Endothelial cell of umbilical vein (primary cell): ENCODE data around the gene SRRM2. TPM values are rescaled to one million over a fixed set of nuclear protein-coding genes. Genes with fewer than 3 reads are reported as not detected.

Source experiments
- BruUV-seq: library from RNA; stranded (reverse); fragments of 400-500 nt; replicated peaks from 2 replicates; lab custom pipeline; 2021; lab: Mats Ljungman, UMichigan
- CTCF ChIA-PET: fragments of 300-600, 350-600 bp; sonication (Branson Sonifier 250); formaldehyde crosslinking; loops from one replicate; lab custom pipeline; 2021; ENCODE audit warnings: antibody characterized with exemption, inconsistent platforms; lab: Charles Lee
- POLR2A ChIA-PET: fragments of 300-600, 350-600 bp; sonication (Branson Sonifier 250); formaldehyde crosslinking; loops from one replicate; lab custom pipeline; 2021; ENCODE audit warnings: antibody characterized with exemption, inconsistent platforms; lab: Charles Lee
- DNase-seq: peaks from one replicate; pipeline ENCODE4 v3.0.0-alpha.2; 2011; ENCODE audit warnings: low read depth, low spot score
- FAIRE-seq: peaks from 2 replicates; lab custom pipeline; 2011; peaks lifted over from hg19 to GRCh38; lab: Jason Lieb, UNC
- H2AFZ ChIP-seq: 2 replicates; pipeline ENCODE4 v1.6.0; 2012; ENCODE audit warnings: low read depth, low read length, control low read depth, inconsistent platforms
- H3K27ac ChIP-seq: 2 replicates; pipeline ENCODE4 v1.5.1; 2011; ENCODE audit warnings: low read depth, mild to moderate bottlenecking, control low read depth, low read length, moderate library complexity; ENCODE audit not compliant: insufficient read depth
- H3K27me3 ChIP-seq, 2 experiments: 2 replicates each; pipeline versions ENCODE4 v1.6.0 to v1.6.1; 2011; ENCODE audit warnings: low read length in 2 of 2, mixed read lengths in 1 of 2; ENCODE audit not compliant: control insufficient read depth in 2 of 2, insufficient read depth in 2 of 2
- H3K36me3 ChIP-seq, 2 experiments: 2 replicates in 1 of 2; 3 replicates in 1 of 2; pipeline ENCODE4 v1.5.1; 2011; ENCODE audit warnings: low read length in 2 of 2, mild to moderate bottlenecking in 1 of 2, moderate library complexity in 1 of 2; ENCODE audit not compliant: control insufficient read depth in 2 of 2, insufficient read depth in 2 of 2; ENCODE audit errors: extremely low read depth in 1 of 2
- H3K4me1 ChIP-seq: 3 replicates; pipeline ENCODE4 v1.5.1; 2011; ENCODE audit warnings: mild to moderate bottlenecking, low read length; ENCODE audit not compliant: control insufficient read depth, insufficient read depth; ENCODE audit errors: extremely low read depth
- H3K4me2 ChIP-seq: 2 replicates; pipeline ENCODE4 v1.6.1; 2011; ENCODE audit warnings: low read length, control low read depth, mixed read lengths; ENCODE audit not compliant: insufficient read depth
- H3K4me3 ChIP-seq, 3 experiments: fragments of 200-600 bp in 1 of 3; sonication (generic), shearing (Covaris generic) in 1 of 3; replicated peaks in 1 of 3; 2 replicates each; pipeline ENCODE4 v1.5.1; 2011 to 2016; ENCODE audit warnings: control low read depth in 3 of 3, low read length in 3 of 3, mild to moderate bottlenecking in 2 of 3, inconsistent platforms in 1 of 3, low read depth in 1 of 3, moderate library complexity in 1 of 3; ENCODE audit not compliant: insufficient read depth in 1 of 3
- H3K79me2 ChIP-seq: 2 replicates; pipeline ENCODE4 v1.6.0; 2012; ENCODE audit warnings: low read length, inconsistent platforms; ENCODE audit not compliant: control insufficient read depth, insufficient read depth
- H3K9ac ChIP-seq: replicated peaks from 2 replicates; pipeline ENCODE3; 2011; ENCODE audit warnings: low read length, control low read depth; ENCODE audit not compliant: insufficient read depth; ENCODE audit errors: extremely low read depth
- H3K9me1 ChIP-seq: replicated peaks from 3 replicates; pipeline ENCODE4 v1.6.0; 2011; ENCODE audit warnings: mild to moderate bottlenecking, low read length; ENCODE audit not compliant: control insufficient read depth, insufficient read depth; ENCODE audit errors: extremely low read depth
- H3K9me3 ChIP-seq: replicated peaks from 2 replicates; pipeline ENCODE4 v1.5.1; 2012; ENCODE audit warnings: low read length, inconsistent platforms; ENCODE audit not compliant: control insufficient read depth, insufficient read depth
- H4K20me1 ChIP-seq: replicated peaks from 2 replicates; pipeline ENCODE3; 2011; ENCODE audit warnings: mild to moderate bottlenecking, low read length; ENCODE audit not compliant: control insufficient read depth, insufficient read depth; ENCODE audit errors: extremely low read depth
- EZH2 ChIP-seq: IDR thresholded peaks from 2 replicates; pipeline ENCODE4 v1.6.1; 2012; ENCODE audit warnings: borderline replicate concordance, low read depth, mild to moderate bottlenecking, moderate library complexity, low read length, inconsistent platforms; ENCODE audit not compliant: severe bottlenecking
- FOS ChIP-seq: IDR thresholded peaks from 2 replicates; pipeline ENCODE4 v1.6.1; 2011; ENCODE audit warnings: mild to moderate bottlenecking, low read length, moderate library complexity, borderline replicate concordance; ENCODE audit not compliant: insufficient read depth
- GATA2 ChIP-seq: IDR thresholded peaks from 2 replicates; pipeline ENCODE4 v1.7.0; 2011; ENCODE audit warnings: low read depth, mild to moderate bottlenecking, moderate library complexity, mixed read lengths, low read length; ENCODE audit not compliant: insufficient read length, insufficient read depth
- JUN ChIP-seq: IDR thresholded peaks from 2 replicates; pipeline ENCODE4 v1.6.1; 2011; ENCODE audit warnings: borderline replicate concordance, low read depth; ENCODE audit not compliant: insufficient read length, insufficient read depth
- MYC ChIP-seq: IDR thresholded peaks from one replicate; pipeline ENCODE4 v1.6.1; 2011; ENCODE audit warnings: mild to moderate bottlenecking, low read depth, low read length
- POLR2A ChIP-seq: IDR thresholded peaks from 2 replicates; pipeline ENCODE4 v1.6.1; 2012; ENCODE audit warnings: low read depth, mild to moderate bottlenecking, control low read depth, low read length
- POLR2AphosphoS5 ChIP-seq: IDR thresholded peaks from 2 replicates; pipeline ENCODE4 v1.6.1; 2012; ENCODE audit warnings: low read depth, mild to moderate bottlenecking, control low read depth, low read length, moderate library complexity; ENCODE audit not compliant: insufficient read depth
- dilution Hi-C: fragments of 300-500 bp; cut with MboI; formaldehyde crosslinking; loops from one replicate; pipeline ENCODE4 v1.15.0; 2019; ENCODE audit warnings: low sequenced_read_pairs; ENCODE audit not compliant: extremely low pct_ligation_motif_present
- intact Hi-C: fragments of 100-400 bp; cut with micrococcal nuclease; formaldehyde crosslinking; loops from one replicate; pipeline ENCODE4 v1.10.0; 2022
- polyA plus RNA-seq, 4 experiments: library from polyadenylated mRNA; depleted of rRNA in 3 of 4; stranded (reverse) in 3 of 4; unstranded in 1 of 4; fragments of >200 nt; gene quantifications; 2 replicates each; pipeline versions ENCODE4 v1.2.1 to v1.2.3, GENCODE V29; 2011 to 2012; ENCODE audit warnings: missing spikeins in 1 of 4
- total RNA-seq: library from RNA; stranded (reverse); gene quantifications from 2 replicates; pipeline ENCODE4 v1.2.3, GENCODE V29; 2021
- TF ChIP-seq, protein P1 (sequence below): IDR thresholded peaks from 2 replicates; pipeline ENCODE4 v1.6.1; 2011; ENCODE audit not compliant: insufficient read depth, insufficient read length
- TF ChIP-seq, protein P2 (sequence below), 2 donors: IDR thresholded peaks; 1 replicate in 1 of 2; 2 replicates in 1 of 2; pipeline ENCODE4 v1.5.1; 2011; ENCODE audit warnings: low read length in 2 of 2, mild to moderate bottlenecking in 2 of 2, moderate library complexity in 2 of 2, control low read depth in 1 of 2, inconsistent platforms in 1 of 2, low read depth in 1 of 2; ENCODE audit not compliant: insufficient read depth in 1 of 2; ENCODE audit errors: extremely low read depth in 1 of 2

Gene SRRM2
- total and polyA plus RNA-seq, 2 donors (not counting 3 experiments of a cell fraction or from before 2014, with no cell fraction given), result 270 to 483 TPM

DNA sequence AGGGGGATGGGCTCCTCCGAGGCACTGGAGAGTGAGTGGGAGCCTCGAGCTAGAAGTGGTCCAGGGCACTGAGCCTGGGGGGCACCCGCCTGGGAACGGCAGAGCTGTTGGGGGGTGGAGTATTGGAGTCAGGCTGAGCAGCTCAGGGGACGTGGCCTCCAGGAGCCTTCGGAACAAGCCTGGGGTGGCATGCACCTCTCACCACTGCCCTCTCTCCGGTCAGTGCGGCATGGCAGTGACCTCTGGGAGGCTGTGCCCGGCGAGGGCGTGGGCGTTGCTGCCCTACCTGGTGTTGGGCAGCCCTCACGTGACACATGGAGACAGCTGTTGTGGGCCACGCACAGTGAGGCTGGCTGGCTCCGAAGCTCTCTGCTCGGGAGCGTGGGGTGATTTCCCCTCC, 46.4 kb upstream of the SRRM2 start:
- ChIA-PET CTCF (no interaction called here), POLR2A (no interaction called here)
- Histone ChIP-seq H3K4me3 (no peak overlapping the region), H3K4me1 (no peaks in the 10 kb centered on the region), H3K36me3 (peaks cover 3 to 38% of the 10 kb centered on the region in 2 experiments), H4K20me1 (no peaks in the 10 kb centered on the region), H3K9me3 (no peaks in the 10 kb centered on the region), H3K27me3 (no peaks in the 10 kb centered on the region), H3K4me2 (no peak overlapping the region), H3K9me1 (no peaks in the 10 kb centered on the region), H3K79me2 (no peaks in the 10 kb centered on the region), H2AFZ (no peak overlapping the region), H3K27ac (no peak overlapping the region), H3K9ac (no peak overlapping the region)
- FAIRE-seq (no peak), DNase-seq (no peak)
- TF ChIP-seq, protein P1, sequence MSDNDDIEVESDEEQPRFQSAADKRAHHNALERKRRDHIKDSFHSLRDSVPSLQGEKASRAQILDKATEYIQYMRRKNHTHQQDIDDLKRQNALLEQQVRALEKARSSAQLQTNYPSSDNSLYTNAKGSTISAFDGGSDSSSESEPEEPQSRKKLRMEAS, result no peak
- TF ChIP-seq POLR2AphosphoS5 (no peak), GATA2 (no peak), POLR2A (no peak), MYC (no peak), EZH2 (no peak), JUN (no peak), FOS (no peak)
- TF ChIP-seq, protein P2, sequence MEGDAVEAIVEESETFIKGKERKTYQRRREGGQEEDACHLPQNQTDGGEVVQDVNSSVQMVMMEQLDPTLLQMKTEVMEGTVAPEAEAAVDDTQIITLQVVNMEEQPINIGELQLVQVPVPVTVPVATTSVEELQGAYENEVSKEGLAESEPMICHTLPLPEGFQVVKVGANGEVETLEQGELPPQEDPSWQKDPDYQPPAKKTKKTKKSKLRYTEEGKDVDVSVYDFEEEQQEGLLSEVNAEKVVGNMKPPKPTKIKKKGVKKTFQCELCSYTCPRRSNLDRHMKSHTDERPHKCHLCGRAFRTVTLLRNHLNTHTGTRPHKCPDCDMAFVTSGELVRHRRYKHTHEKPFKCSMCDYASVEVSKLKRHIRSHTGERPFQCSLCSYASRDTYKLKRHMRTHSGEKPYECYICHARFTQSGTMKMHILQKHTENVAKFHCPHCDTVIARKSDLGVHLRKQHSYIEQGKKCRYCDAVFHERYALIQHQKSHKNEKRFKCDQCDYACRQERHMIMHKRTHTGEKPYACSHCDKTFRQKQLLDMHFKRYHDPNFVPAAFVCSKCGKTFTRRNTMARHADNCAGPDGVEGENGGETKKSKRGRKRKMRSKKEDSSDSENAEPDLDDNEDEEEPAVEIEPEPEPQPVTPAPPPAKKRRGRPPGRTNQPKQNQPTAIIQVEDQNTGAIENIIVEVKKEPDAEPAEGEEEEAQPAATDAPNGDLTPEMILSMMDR (IDR thresholded peaks at IDR 0.05; ENCODE audit: extremely low read depth in 1 of 2, insufficient read depth in 1 of 2, low read depth in 1 of 2, low read length in 2 of 2), result no peak
- BruUV-seq, result no TSS peak
- intact Hi-C loops (no loop called here), dilution Hi-C loops (no loop called here)
